AG04449 (cell line): Measurements from ENCODE around the gene EMD.

ENCODE experiments used
- CTCF ChIA-PET: fragments of 350-600 bp; formaldehyde crosslinking; extraction: SDS; loops from one replicate; lab custom pipeline; 2021; ENCODE audit warnings: antibody characterized with exemption; lab: Yijun Ruan, JAX
- POLR2A ChIA-PET: fragments of 400-600, 350-600 bp; formaldehyde crosslinking; extraction: SDS; loops from one replicate; lab custom pipeline; 2020; ENCODE audit warnings: antibody characterized with exemption, inconsistent platforms; lab: Yijun Ruan, JAX
- DNase-seq: peaks from one replicate; pipeline ENCODE4 v3.0.0-alpha.2; 2010; ENCODE audit warnings: low read depth, low spot score
- H3K4me3 ChIP-seq: 2 replicates; pipeline ENCODE4 v1.5.1; 2011; ENCODE audit warnings: low read depth, mild to moderate bottlenecking, control low read depth, low read length
- CTCF ChIP-seq: IDR thresholded peaks from one replicate; pipeline ENCODE4 v1.5.1; 2011; ENCODE audit warnings: mild to moderate bottlenecking, moderate library complexity, low read length, control low read depth, inconsistent platforms; ENCODE audit not compliant: insufficient read depth; ENCODE audit errors: missing control alignments

Gene EMD

GRCh38 chrX:154374313-154375155, 4.6 kb upstream of the EMD start, which contains the start of gene FLNA:
FLNA (minus strand) TSS chrX:154374634; CDS start chrX:154371245, 3,389 bp downstream.
- no peak for DNase-seq
- POLR2A ChIA-PET: interaction anchor here (1.1 kb wide), 1 partner anchor 9 kb away, joined by 5 read pairs; no protein-coding TSS in a partner anchor
- no peak for TF ChIP-seq CTCF

GRCh38 chrX:154375156-154375504, 4.0 kb upstream of the EMD start:
- CTCF ChIA-PET: interaction anchor here (1.7 to 3.1 kb wide), 4 partner anchors 9 to 52 kb away, joined by 4 to 17 read pairs (median 10); partner anchors contain the start of gene RPL10
- peak overlapping the region; percentile 56 for H3K4me3 ChIP-seq
- DNase-seq: no peak
- POLR2A ChIA-PET: interaction anchor here (1.1 kb wide), 1 partner anchor 8 kb away, joined by 5 read pairs; no protein-coding TSS in a partner anchor
- no peak for TF ChIP-seq CTCF

More at GRCh38 chrX:154374313-154375155, 4.6 kb upstream of the EMD start, which contains the start of gene FLNA:
- CTCF ChIA-PET: interaction anchor here (1.3 to 3.1 kb wide), 7 partner anchors 9 to 362 kb away, joined by 4 to 17 read pairs (median 7); partner anchors contain the start of gene RPL10
- peak within 1 kb of the TSS; percentile 83 for H3K4me3 ChIP-seq

GRCh38 chrX:154376774-154377173, 2.3 kb upstream of the EMD start:
- ChIA-PET CTCF (no interaction called here), POLR2A (no interaction called here)
- no peak for DNase-seq
- no peak overlapping the region for H3K4me3 ChIP-seq
- no peak for TF ChIP-seq CTCF

GRCh38 chrX:154378059-154378798, 866 bp upstream of the EMD start:
- ChIA-PET CTCF (no interaction called here), POLR2A (interaction anchor here (1.0 to 1.5 kb wide), 2 partner anchors 7 to 29 kb away, joined by 4 to 12 read pairs; no protein-coding TSS in a partner anchor)
- no peak for DNase-seq

GRCh38 chrX:154379569-154379951, 465 bp downstream of the EMD start:
- DNase-seq: no peak
- ChIA-PET POLR2A (interaction anchor here (1.0 to 1.5 kb wide), 2 partner anchors 9 to 30 kb away, joined by 4 to 12 read pairs; no protein-coding TSS in a partner anchor), CTCF (no interaction called here)
- no peak for TF ChIP-seq CTCF
- peak overlapping the region; percentile 71 for H3K4me3 ChIP-seq

More at GRCh38 chrX:154378059-154378798, 866 bp upstream of the EMD start:
- no peak for TF ChIP-seq CTCF
- peak overlapping the region; percentile 52 for H3K4me3 ChIP-seq

DNA sequence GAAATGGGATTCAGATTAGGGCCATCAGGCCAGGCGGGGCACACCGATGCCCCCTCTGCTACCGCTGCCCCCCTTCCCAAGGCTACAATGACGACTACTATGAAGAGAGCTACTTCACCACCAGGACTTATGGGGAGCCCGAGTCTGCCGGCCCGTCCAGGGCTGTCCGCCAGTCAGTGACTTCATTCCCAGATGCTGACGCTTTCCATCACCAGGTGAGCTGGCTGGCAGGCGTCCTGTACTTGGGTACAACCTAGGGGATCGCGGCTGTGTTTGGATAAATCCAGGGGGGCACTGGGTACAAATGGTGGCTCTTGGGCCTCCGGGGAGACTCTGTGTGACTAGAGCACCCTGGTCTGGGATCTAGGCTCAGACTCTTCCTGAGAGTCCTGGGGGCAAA, 1.1 kb downstream of the EMD start:
- TF ChIP-seq CTCF: no peak
- peak overlapping the region; percentile 71 for H3K4me3 ChIP-seq
- CTCF ChIA-PET: interaction anchor here (0.5 kb wide), 1 partner anchor 447 kb away, joined by 3 read pairs; no protein-coding TSS in a partner anchor
- DNase-seq: no peak
- POLR2A ChIA-PET: interaction anchor here (0.9 to 1.5 kb wide), 2 partner anchors 9 kb away, joined by 3 to 12 read pairs; no protein-coding TSS in a partner anchor
